K562 (cell line): Measurements from ENCODE around the gene RHOC. TPM values are rescaled to one million over a fixed set of nuclear protein-coding genes. Genes with fewer than 3 reads are reported as not detected.

Experiments used
- ARID1B ChIP-seq: fragments of 450-650 bp; IDR thresholded peaks from 2 replicates; pipeline ENCODE4 v1.6.1; 2016; ENCODE audit warnings: antibody characterized with exemption, mild to moderate bottlenecking, inconsistent platforms
- ESRRA ChIP-seq: fragments of 450-650 bp; IDR thresholded peaks from 2 replicates; pipeline ENCODE4 v1.6.1; 2014; ENCODE audit warnings: low read depth, mild to moderate bottlenecking, moderate library complexity, borderline replicate concordance
- KHSRP ChIP-seq: fragments of 450-650 bp; IDR thresholded peaks from 2 replicates; pipeline ENCODE4 v1.6.1; 2017
- LEF1 ChIP-seq: fragments of 450-650 bp; IDR thresholded peaks from 2 replicates; pipeline ENCODE4 v1.6.1; 2016; ENCODE audit warnings: mild to moderate bottlenecking
- MTA3 ChIP-seq: fragments of 450-650 bp; formaldehyde crosslinking; IDR thresholded peaks from 2 replicates; pipeline ENCODE4 v1.6.1; 2017; ENCODE audit warnings: mild to moderate bottlenecking, borderline replicate concordance
- RAD21 ChIP-seq, 2 experiments: fragments of 250-450 bp in 1 of 2; fragments of 450-650 bp in 1 of 2; sonication (Bioruptor Pico) in 1 of 2; formaldehyde crosslinking in 1 of 2; IDR thresholded peaks in 1 of 2; conservative IDR thresholded peaks in 1 of 2; 2 replicates each; pipeline versions ENCODE4 v1.4.0 to v1.8.0; 2020 to 2022; ENCODE audit warnings: mild to moderate bottlenecking in 2 of 2, moderate library complexity in 1 of 2
- RBM25 ChIP-seq: fragments of 200-400 bp; formaldehyde crosslinking; IDR thresholded peaks from 2 replicates; pipeline ENCODE4 v1.6.1; 2018; ENCODE audit warnings: low read length, low read depth, moderate library complexity; ENCODE audit not compliant: severe bottlenecking
- SMARCA4 ChIP-seq: fragments of 450-650 bp; IDR thresholded peaks from 2 replicates; pipeline ENCODE4 v1.6.1; 2016
- TCF7 ChIP-seq: sonication (generic); IDR thresholded peaks from 2 replicates; pipeline ENCODE4 v1.6.1; 2016; ENCODE audit warnings: antibody characterized with exemption, borderline replicate concordance
- TEAD4 ChIP-seq, 2 experiments: sonication (generic) in 1 of 2; formaldehyde crosslinking in 1 of 2; IDR thresholded peaks; 2 replicates each; pipeline versions ENCODE4 v1.6.1 to v1.8.0; 2012 to 2022; ENCODE audit warnings: borderline replicate concordance in 1 of 2, inconsistent platforms in 1 of 2, low read length in 1 of 2, mild to moderate bottlenecking in 1 of 2, missing genetic modification reagents in 1 of 2
- XRCC5 ChIP-seq: fragments of 200-400 bp; formaldehyde crosslinking; IDR thresholded peaks from 2 replicates; pipeline ENCODE4 v1.6.1; 2017; ENCODE audit warnings: low read depth, mild to moderate bottlenecking, low read length
- ZBTB2 ChIP-seq: fragments of 450-650 bp; IDR thresholded peaks from 2 replicates; pipeline ENCODE4 v1.6.1; 2016; ENCODE audit warnings: antibody characterized with exemption
- ZBTB9 ChIP-seq: fragments of 450-650 bp; formaldehyde crosslinking; IDR thresholded peaks from 2 replicates; pipeline ENCODE4 v1.4.0; 2020; ENCODE audit warnings: mild to moderate bottlenecking, moderate library complexity
- ZNF354B ChIP-seq: fragments of 250-450 bp; sonication (Bioruptor Pico); IDR thresholded peaks from 2 replicates; pipeline ENCODE4 v1.4.0; 2020
- polyA plus RNA-seq, 8 experiments: library from polyadenylated mRNA; depleted of rRNA in 4 of 8; stranded (reverse) in 5 of 8; unstranded in 3 of 8; fragments of >200 nt; fragmentation: Nextera tagmentation in 2 of 8; fragmentation: Illumina TruSeq in 1 of 8; extraction: Ambion mirVana in 2 of 8; extraction: Trizol in 1 of 8; gene quantifications; 2 replicates each; pipeline versions ENCODE4 v1.2.1 to v1.2.3, GENCODE V29; 2011 to 2014; ENCODE audit warnings: inconsistent platforms in 1 of 8, missing spikeins in 1 of 8
- total RNA-seq, 7 experiments: library from RNA; depleted of rRNA in 6 of 7; stranded (reverse); fragments of >200 nt in 6 of 7; fragmentation: Illumina TruSeq in 2 of 7; extraction: Trizol in 2 of 7; gene quantifications; 2 replicates each; pipeline versions ENCODE4 v1.2.1 to v1.2.3, GENCODE V29; 2011 to 2021; ENCODE audit warnings: low replicate concordance in 1 of 7
- TF ChIP-seq, protein P1 (sequence below): sonication (generic); formaldehyde crosslinking; IDR thresholded peaks from 2 replicates; pipeline ENCODE4 v1.4.0; 2020; ENCODE audit warnings: mild to moderate bottlenecking, missing genetic modification reagents
- TF ChIP-seq, protein P2 (sequence below): fragments of 250-450 bp; sonication (Bioruptor Pico); IDR thresholded peaks from 2 replicates; pipeline ENCODE4 v1.8.0; 2021; ENCODE audit warnings: moderate library complexity, mild to moderate bottlenecking, inconsistent platforms

RHOC gene
- total and polyA plus RNA-seq, 9 of the 15 experiments (the other 6 are each of a cell fraction or from before 2014, with no cell fraction given): 35.2 to 364 (median 204) TPM

- TF ChIP-seq XRCC5 (no peak), ZBTB2 (no peak), SMARCA4 (0 out of 2 replicates have a peak, but pooled peaks have one; percentile 47), RAD21 (CRISPR knock-in tag; conservative IDR thresholded peaks at IDR 0.05 in 1 of 2, IDR thresholded peaks at IDR 0.05 in 1 of 2) (peak in 1 of 2 experiments; percentile 6; a peak in 1 of 4 replicates), MTA3 (0 out of 2 replicates have a peak, but pooled peaks have one; percentile 51), ARID1B (peak; percentile 15; the same call in 1 of the 2 replicates), TCF7 (peak; percentile 85; the same call in 1 of the 2 replicates), ESRRA (0 out of 2 replicates have a peak, but pooled peaks have one; percentile 23), ZNF354B (CRISPR knock-in tag) (no peak), TEAD4 (IDR thresholded peaks at IDR 0.05; ENCODE audit: low read length) (peak; percentile 26; the same call in 1 of the 2 replicates), TEAD4 (CRISPR knock-in tag; IDR thresholded peaks at IDR 0.05; ENCODE audit: borderline replicate concordance) (no peak), KHSRP (no peak), LEF1 (peak; percentile 72; the same call in 1 of the 2 replicates), RBM25 (no peak), ZBTB9 (no peak)
- TF ChIP-seq, protein P1, sequence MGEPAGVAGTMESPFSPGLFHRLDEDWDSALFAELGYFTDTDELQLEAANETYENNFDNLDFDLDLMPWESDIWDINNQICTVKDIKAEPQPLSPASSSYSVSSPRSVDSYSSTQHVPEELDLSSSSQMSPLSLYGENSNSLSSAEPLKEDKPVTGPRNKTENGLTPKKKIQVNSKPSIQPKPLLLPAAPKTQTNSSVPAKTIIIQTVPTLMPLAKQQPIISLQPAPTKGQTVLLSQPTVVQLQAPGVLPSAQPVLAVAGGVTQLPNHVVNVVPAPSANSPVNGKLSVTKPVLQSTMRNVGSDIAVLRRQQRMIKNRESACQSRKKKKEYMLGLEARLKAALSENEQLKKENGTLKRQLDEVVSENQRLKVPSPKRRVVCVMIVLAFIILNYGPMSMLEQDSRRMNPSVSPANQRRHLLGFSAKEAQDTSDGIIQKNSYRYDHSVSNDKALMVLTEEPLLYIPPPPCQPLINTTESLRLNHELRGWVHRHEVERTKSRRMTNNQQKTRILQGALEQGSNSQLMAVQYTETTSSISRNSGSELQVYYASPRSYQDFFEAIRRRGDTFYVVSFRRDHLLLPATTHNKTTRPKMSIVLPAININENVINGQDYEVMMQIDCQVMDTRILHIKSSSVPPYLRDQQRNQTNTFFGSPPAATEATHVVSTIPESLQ (CRISPR knock-in tag): no peak
- TF ChIP-seq, protein P2, sequence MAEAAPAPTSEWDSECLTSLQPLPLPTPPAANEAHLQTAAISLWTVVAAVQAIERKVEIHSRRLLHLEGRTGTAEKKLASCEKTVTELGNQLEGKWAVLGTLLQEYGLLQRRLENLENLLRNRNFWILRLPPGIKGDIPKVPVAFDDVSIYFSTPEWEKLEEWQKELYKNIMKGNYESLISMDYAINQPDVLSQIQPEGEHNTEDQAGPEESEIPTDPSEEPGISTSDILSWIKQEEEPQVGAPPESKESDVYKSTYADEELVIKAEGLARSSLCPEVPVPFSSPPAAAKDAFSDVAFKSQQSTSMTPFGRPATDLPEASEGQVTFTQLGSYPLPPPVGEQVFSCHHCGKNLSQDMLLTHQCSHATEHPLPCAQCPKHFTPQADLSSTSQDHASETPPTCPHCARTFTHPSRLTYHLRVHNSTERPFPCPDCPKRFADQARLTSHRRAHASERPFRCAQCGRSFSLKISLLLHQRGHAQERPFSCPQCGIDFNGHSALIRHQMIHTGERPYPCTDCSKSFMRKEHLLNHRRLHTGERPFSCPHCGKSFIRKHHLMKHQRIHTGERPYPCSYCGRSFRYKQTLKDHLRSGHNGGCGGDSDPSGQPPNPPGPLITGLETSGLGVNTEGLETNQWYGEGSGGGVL (CRISPR knock-in tag): no peak
Observed at GRCh38 chr1:112676543-112676942, 30.4 kb downstream of the RHOC start (continued).
